Measurements from ENCODE around the gene PI3.

Gene PI3

DNA sequence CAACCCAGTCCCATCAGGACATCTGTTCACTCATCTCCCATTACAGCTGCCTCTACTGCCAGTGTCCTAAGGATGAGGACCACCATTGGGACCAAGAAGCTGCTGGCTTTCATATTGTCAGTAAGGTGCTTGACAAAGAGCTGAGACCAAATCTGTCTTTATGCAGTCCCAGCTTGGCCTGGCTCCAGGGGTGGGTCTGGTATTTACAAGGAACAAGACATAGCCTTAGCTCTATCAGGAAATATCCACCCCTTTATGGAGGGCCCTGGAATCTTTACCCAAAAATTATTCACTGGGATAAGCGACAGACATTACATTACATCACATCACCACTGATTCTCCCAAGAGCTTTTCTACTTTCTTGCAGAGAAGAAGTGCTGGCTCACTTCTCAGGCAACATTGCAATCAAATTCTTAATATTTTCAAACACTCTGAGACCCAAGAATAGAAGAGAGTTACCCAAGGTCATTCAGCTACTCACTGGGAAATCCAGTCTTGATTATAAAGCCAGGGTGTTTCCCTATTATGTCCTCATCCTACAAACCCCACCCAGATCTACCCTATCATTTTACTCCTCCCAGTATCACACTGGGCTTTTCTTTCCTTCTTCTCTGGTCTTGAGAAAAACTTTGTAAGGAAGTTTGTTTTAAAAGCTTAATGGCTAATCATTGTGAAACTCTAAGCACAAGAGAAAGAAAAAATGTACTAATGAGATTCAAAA, 11.5 kb upstream of the PI3 start:
- H3K4me3 ChIP-seq (ENCODE audit: low read length), result no peak overlapping the region
- TF ChIP-seq, protein P1, sequence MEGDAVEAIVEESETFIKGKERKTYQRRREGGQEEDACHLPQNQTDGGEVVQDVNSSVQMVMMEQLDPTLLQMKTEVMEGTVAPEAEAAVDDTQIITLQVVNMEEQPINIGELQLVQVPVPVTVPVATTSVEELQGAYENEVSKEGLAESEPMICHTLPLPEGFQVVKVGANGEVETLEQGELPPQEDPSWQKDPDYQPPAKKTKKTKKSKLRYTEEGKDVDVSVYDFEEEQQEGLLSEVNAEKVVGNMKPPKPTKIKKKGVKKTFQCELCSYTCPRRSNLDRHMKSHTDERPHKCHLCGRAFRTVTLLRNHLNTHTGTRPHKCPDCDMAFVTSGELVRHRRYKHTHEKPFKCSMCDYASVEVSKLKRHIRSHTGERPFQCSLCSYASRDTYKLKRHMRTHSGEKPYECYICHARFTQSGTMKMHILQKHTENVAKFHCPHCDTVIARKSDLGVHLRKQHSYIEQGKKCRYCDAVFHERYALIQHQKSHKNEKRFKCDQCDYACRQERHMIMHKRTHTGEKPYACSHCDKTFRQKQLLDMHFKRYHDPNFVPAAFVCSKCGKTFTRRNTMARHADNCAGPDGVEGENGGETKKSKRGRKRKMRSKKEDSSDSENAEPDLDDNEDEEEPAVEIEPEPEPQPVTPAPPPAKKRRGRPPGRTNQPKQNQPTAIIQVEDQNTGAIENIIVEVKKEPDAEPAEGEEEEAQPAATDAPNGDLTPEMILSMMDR (conservative IDR thresholded peaks at IDR 0.05; ENCODE audit: low read depth, low read length), result no peak
- no peak for DNase-seq (ENCODE audit: low read depth)

DNA sequence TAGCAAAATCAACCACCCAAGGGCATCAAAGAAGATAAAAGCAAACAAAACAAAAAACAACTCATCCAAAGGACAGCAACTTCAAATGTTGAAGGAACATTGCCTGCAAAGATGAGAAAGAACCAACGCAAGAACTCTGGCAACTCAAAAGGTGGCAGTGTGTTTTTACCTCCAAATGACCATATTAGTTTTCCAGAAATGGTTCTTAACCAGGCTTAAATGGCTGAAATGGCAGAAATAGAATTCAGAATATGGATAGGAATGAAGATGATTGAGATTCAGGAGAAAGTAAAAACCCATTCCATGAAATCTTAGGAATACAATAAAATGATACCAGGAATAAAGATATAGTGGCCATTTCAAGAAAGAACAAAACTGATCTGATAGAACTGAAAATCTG, 9.8 kb upstream of the PI3 start:
- DNase-seq (ENCODE audit: low read depth), result no peak
- TF ChIP-seq, protein P1 (conservative IDR thresholded peaks at IDR 0.05; ENCODE audit: low read depth, low read length), result no peak
- no peak overlapping the region for H3K4me3 ChIP-seq (ENCODE audit: low read length)

DNA sequence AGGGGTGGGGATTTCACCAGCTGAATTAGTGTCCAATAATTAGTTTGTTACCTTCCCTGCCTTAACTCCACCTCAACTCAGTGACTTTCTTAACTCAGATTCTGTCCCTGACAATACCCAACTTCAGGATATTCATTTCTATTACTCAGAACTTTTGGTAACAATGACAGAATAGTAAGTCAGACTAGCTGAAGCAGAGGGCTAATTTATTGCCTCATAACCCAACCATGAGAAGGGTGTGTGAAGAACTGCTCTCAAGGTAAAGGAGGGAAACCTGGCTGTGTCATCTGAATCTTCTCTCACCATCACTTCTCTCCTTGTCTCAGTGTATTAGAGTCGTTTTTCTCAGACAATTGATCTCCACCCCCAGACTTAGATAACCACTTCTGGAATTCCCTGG, 1.2 kb upstream of the PI3 start:
- DNase-seq (ENCODE audit: low read depth), result no peak
- TF ChIP-seq, protein P1 (conservative IDR thresholded peaks at IDR 0.05; ENCODE audit: low read depth, low read length), result no peak
- H3K4me3 ChIP-seq (ENCODE audit: low read length), result no peak overlapping the region

DNA sequence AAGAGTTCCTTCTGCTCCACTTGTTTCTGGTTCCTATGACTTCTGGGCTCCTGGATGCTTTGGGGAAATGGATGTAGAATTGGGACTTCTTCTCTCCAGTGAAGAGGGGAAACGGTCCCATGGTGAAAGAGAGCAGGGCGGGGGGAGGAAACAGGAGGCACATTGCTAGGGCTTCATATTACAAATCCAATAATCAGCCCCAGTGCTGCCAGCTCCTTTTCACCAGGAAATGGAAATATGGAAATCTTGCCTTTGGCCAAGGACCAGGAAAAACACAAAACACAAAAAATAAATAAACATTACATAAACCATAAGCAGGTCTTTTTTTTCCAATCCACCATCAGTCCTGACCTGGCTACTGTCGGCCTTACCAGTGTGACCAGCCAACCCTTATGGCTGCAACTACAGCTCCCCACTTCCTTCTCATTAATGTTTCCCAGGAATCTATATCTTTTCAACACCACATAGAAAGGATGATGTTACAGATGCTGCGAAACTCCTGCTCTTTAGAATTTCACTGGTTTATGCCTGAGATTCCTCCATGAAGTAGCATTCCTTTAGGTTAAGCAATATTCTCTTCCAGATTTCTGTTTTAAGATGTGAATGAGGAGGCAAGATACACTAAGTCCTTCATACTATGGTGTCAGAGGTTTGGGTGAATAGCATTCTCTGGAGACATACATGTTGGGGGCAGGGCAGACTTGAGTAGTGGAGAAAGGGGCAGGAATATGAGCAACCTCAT, 2.0 kb downstream of the PI3 start:
- TF ChIP-seq, protein P1 (conservative IDR thresholded peaks at IDR 0.05; ENCODE audit: low read depth, low read length), result no peak
- DNase-seq (ENCODE audit: low read depth), result no peak
- no peak overlapping the region for H3K4me3 ChIP-seq (ENCODE audit: low read length)

DNA sequence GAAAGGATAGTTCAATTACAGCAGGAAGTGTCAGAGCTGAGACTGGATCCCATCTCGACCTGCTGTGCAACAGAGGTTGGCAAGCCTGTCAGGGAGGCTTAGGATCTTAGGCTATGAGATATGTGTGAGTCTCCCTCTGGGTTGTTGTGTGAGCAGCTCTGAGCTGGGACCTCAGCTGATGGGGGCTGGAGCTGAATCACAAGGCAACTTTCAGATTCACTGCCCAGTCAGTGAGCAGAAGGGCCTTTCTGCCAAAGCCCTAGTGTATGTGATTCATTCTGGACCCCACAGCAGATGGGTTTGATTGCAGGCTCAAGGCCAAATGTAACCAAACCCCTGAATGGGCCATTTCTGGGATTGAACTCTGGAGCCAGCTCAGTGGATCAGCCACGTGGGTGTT, 4.5 kb downstream of the PI3 start:
- no peak overlapping the region for H3K4me3 ChIP-seq (ENCODE audit: low read length)
- no peak for DNase-seq (ENCODE audit: low read depth)
- TF ChIP-seq, protein P1 (conservative IDR thresholded peaks at IDR 0.05; ENCODE audit: low read depth, low read length), result no peak

- TF ChIP-seq, protein P1 (conservative IDR thresholded peaks at IDR 0.05; ENCODE audit: low read depth, low read length), result no peak
- no peak overlapping the region for H3K4me3 ChIP-seq (ENCODE audit: low read length)
- DNase-seq (ENCODE audit: low read depth), result no peak
These were observed 6.9 kb downstream of the PI3 start for GRCh38 chr20:45181639-45182038.

DNA sequence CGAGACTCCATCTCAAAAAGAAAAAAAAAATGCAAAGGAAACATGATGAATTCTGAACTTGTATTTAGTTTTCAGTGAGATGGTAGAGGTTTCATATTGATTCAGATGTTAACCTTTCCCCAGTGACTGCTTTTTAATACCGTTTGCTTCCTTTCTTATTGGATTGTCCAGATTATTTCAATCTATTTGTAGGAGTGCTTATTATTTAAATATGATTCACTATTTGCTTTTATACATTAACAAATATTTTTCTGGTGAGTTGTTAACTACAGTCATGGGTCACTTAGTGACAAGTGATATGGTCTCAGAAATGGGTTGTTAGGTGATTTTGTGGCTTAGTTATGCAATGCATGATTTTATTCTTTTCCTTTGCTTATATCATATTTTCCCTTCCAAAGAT, 8.4 kb downstream of the PI3 start:
- no peak for DNase-seq (ENCODE audit: low read depth)
- H3K4me3 ChIP-seq (ENCODE audit: low read length), result no peak overlapping the region
- TF ChIP-seq, protein P1 (conservative IDR thresholded peaks at IDR 0.05; ENCODE audit: low read depth, low read length), result no peak
